ENCODE data around the gene MDGA2. TPM values are rescaled to one million over a fixed set of nuclear protein-coding genes. Genes with fewer than 3 reads are reported as not detected.

Gene MDGA2
- total RNA-seq, 1 donor from 2014 or later, result 0.17 TPM

GRCh38 chr14:47549886-47550285, 125.5 kb downstream of the MDGA2 start:
- H3K27ac Mint-ChIP-seq (ENCODE audit: unreplicated experiment), result no peak overlapping the region
- H3K4me3 Mint-ChIP-seq (ENCODE audit: unreplicated experiment), result no peak overlapping the region
- no peak for TF ChIP-seq CTCF (IDR thresholded peaks at IDR 0.05)
- no peaks in the 10 kb centered on the region for H3K9me3 Mint-ChIP-seq (ENCODE audit: low read depth)
- H3K4me1 Mint-ChIP-seq (ENCODE audit: low read depth), result no peaks in the 10 kb centered on the region
- no peaks in the 10 kb centered on the region for H3K36me3 Mint-ChIP-seq (ENCODE audit: low read depth)
- DNase-seq (ENCODE audit: low spot score), result no peak
- peaks cover 3% of the 10 kb centered on the region for H3K27me3 Mint-ChIP-seq (ENCODE audit: low read depth)

GRCh38 chr14:47543459-47543858, 131.9 kb downstream of the MDGA2 start:
- no peak overlapping the region for H3K4me3 Mint-ChIP-seq (ENCODE audit: unreplicated experiment)
- no peaks in the 10 kb centered on the region for H3K9me3 Mint-ChIP-seq (ENCODE audit: low read depth)
- no peaks in the 10 kb centered on the region for H3K36me3 Mint-ChIP-seq (ENCODE audit: low read depth)
- H3K4me1 Mint-ChIP-seq (ENCODE audit: low read depth), result peaks cover 6% of the 10 kb centered on the region
- no peak for DNase-seq (ENCODE audit: low spot score)
- no peak for TF ChIP-seq CTCF (IDR thresholded peaks at IDR 0.05)
- no peak overlapping the region for H3K27ac Mint-ChIP-seq (ENCODE audit: unreplicated experiment)
- H3K27me3 Mint-ChIP-seq (ENCODE audit: low read depth), result peaks cover 11% of the 10 kb centered on the region

GRCh38 chr14:47541662-47542061, 133.7 kb downstream of the MDGA2 start:
- Mint-ChIP-seq H3K27ac (ENCODE audit: unreplicated experiment) (no peak overlapping the region), H3K27me3 (ENCODE audit: low read depth) (peaks cover 11% of the 10 kb centered on the region), H3K36me3 (ENCODE audit: low read depth) (no peaks in the 10 kb centered on the region), H3K4me1 (ENCODE audit: low read depth) (peaks cover 6% of the 10 kb centered on the region), H3K4me3 (ENCODE audit: unreplicated experiment) (no peak overlapping the region), H3K9me3 (ENCODE audit: low read depth) (no peaks in the 10 kb centered on the region)
- DNase-seq (ENCODE audit: low spot score), result no peak
- TF ChIP-seq CTCF (IDR thresholded peaks at IDR 0.05), result no peak

- H3K4me1 Mint-ChIP-seq (ENCODE audit: low read depth), result peaks cover 6% of the 10 kb centered on the region
- no peak overlapping the region for H3K27ac Mint-ChIP-seq (ENCODE audit: unreplicated experiment)
- H3K27me3 Mint-ChIP-seq (ENCODE audit: low read depth), result peaks cover 13% of the 10 kb centered on the region
- no peak overlapping the region for H3K4me3 Mint-ChIP-seq (ENCODE audit: unreplicated experiment)
- no peaks in the 10 kb centered on the region for H3K36me3 Mint-ChIP-seq (ENCODE audit: low read depth)
- DNase-seq (ENCODE audit: low spot score), result no peak
- no peaks in the 10 kb centered on the region for H3K9me3 Mint-ChIP-seq (ENCODE audit: low read depth)
- peak; percentile 80 for TF ChIP-seq CTCF (IDR thresholded peaks at IDR 0.05)
Measured at GRCh38 chr14:47539031-47539461, 136.4 kb downstream of the MDGA2 start.

GRCh38 chr14:47536341-47536740, 139.1 kb downstream of the MDGA2 start:
- no peak for TF ChIP-seq CTCF (IDR thresholded peaks at IDR 0.05)
- H3K36me3 Mint-ChIP-seq (ENCODE audit: low read depth), result no peaks in the 10 kb centered on the region
- no peak overlapping the region for H3K27ac Mint-ChIP-seq (ENCODE audit: unreplicated experiment)
- H3K4me1 Mint-ChIP-seq (ENCODE audit: low read depth), result peaks cover 6% of the 10 kb centered on the region
- no peak overlapping the region for H3K4me3 Mint-ChIP-seq (ENCODE audit: unreplicated experiment)
- DNase-seq (ENCODE audit: low spot score), result no peak
- peaks cover 7% of the 10 kb centered on the region for H3K27me3 Mint-ChIP-seq (ENCODE audit: low read depth)
- no peaks in the 10 kb centered on the region for H3K9me3 Mint-ChIP-seq (ENCODE audit: low read depth)

All from chondrocyte (in vitro differentiated cells).